HG03108 (cell line): ENCODE results near the gene ZBTB7A.
"Not testable (repeated sequence)": the region's sequence is repeated elsewhere in the genome, so short reads cannot be mapped to it uniquely, and the experiment has no call there.

Experiments used
- ATAC-seq: cut with Tn5 transposase; IDR thresholded peaks from one replicate; pipeline ENCODE4 v1.9.1; 2021; ENCODE audit warnings: moderate library complexity; ENCODE audit not compliant: unreplicated experiment

Gene ZBTB7A

DNA sequence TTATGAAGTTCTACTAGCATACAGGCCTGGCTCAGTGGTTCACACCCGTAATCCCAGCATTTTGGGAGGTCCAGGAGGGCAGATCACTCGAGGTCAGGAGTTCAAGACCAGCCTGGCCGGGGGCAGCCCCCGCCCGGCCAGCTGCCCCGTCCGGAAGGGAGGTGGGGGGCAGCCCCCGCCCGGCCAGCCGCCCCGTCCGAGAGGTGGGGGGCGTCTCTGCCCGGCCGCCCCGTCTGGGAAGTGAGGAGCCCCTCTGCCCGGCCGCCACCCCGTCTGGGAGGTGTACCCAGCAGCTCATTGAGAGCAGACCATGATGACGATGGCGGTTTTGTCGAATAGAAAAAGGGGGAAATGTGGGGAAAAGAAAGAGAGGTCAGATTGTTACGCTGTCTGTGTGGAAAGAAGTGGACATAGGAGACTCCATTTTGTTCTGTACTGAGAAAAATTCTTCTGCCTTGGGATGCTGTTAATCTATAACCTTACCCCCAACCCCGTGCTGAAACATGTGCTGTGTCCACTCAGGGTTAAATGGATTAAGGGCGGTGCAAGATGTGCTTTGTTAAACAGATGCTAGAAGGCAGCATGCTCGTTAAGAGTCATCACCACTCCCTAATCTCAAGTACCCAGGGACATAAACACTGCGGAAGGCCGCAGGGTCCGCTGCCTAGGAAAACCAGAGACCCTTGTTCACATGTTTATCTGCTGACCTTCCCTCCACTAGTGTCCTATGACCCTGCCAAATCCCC is 67.9 kb downstream of the ZBTB7A start:
- ATAC-seq, result not testable (repeated sequence)

DNA sequence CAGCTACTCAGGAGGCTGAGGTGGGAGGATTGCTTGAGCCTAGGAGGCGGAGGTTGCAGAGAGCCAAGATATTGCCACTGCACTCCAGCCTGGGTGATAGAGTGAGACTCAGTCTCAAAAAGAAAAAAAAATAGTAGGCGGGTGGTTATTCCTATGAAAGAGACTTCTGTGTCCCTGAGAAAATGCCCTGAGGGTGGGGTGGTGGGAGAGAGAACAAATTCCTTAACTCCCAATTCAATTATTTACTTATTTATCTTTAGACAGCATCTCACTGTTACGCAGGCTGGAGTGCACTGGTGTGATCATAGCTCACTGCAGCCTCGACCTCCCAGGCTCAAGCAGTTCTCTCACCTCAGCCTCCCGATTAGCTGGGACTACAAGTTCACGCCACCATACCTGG is 71.1 kb downstream of the ZBTB7A start:
- ATAC-seq, result no peak
